Activated naive CD8-positive, alpha-beta T cell treated with anti-CD3 and anti-CD28 coated beads for 36 hours (primary cell): ENCODE data around the gene POLE2. TPM values are rescaled to one million over a fixed set of nuclear protein-coding genes. Genes with fewer than 3 reads are reported as not detected.
"Not testable (repeated sequence)": the region's sequence is repeated elsewhere in the genome, so short reads cannot be mapped to it uniquely, and the experiment has no call there.

Source experiments
- DNase-seq: peaks from one replicate; pipeline ENCODE4 v3.0.0; 2021
- H3K27ac Mint-ChIP-seq: one replicate; pipeline ENCODE4 v1.8.0; 2022; ENCODE audit warnings: mild to moderate bottlenecking, moderate library complexity, mixed read lengths
- H3K27me3 Mint-ChIP-seq: one replicate; pipeline ENCODE4 v1.8.0; 2022; ENCODE audit warnings: mild to moderate bottlenecking, mixed read lengths
- H3K36me3 Mint-ChIP-seq: one replicate; pipeline ENCODE4 v1.8.0; 2021; ENCODE audit warnings: mild to moderate bottlenecking, mixed read lengths
- H3K4me1 Mint-ChIP-seq: one replicate; pipeline ENCODE4 v1.8.0; 2021; ENCODE audit warnings: mixed read lengths
- H3K4me3 Mint-ChIP-seq: one replicate; pipeline ENCODE4 v1.8.0; 2022; ENCODE audit warnings: mild to moderate bottlenecking, moderate library complexity, mixed read lengths
- H3K9me3 Mint-ChIP-seq: one replicate; pipeline ENCODE4 v1.8.0; 2022; ENCODE audit warnings: mixed read lengths
- total RNA-seq, 2 experiments: library from RNA; stranded (reverse); gene quantifications; one replicate each; pipeline ENCODE4 v1.2.3, GENCODE V29; 2021

Gene POLE2
- total RNA-seq, 2 experiments from 2014 or later, result 33.6 to 37.2 TPM

DNA sequence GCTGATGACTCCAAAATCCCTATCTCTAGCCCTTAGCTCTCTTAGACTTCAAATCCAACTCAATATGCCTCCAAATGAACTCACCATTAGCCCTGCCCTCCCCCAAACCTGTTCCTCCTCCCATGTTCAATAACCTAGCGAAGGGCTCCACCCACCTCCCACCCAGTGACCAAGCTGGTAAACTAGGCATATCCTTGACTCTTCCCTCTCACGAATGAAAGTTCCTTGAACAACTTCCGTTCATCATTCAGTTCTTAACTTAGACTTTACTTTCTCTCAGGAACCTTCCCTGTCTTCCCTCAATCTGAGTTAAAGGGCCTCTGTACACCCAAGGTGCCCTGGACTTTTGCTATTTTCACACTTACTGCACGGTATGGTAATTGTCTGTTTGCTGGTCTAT is 3.0 kb upstream of the POLE2 start:
- Mint-ChIP-seq H3K9me3 (no peaks in the 10 kb centered on the region), H3K4me1 (peaks cover 39% of the 10 kb centered on the region), H3K27me3 (no peaks in the 10 kb centered on the region), H3K36me3 (peaks cover 14% of the 10 kb centered on the region), H3K27ac (no peak overlapping the region), H3K4me3 (no peak overlapping the region)
- no peak for DNase-seq

GRCh38 chr14:49688701-49689030 is 652 bp upstream of the POLE2 start:
- DNase-seq, result no peak
- peak overlapping the region; percentile 89 for H3K4me3 Mint-ChIP-seq
- peaks cover 30% of the 10 kb centered on the region for H3K4me1 Mint-ChIP-seq
- H3K27ac Mint-ChIP-seq, result peak overlapping the region; percentile 90
- no peaks in the 10 kb centered on the region for H3K9me3 Mint-ChIP-seq
- peaks cover 23% of the 10 kb centered on the region for H3K36me3 Mint-ChIP-seq
- H3K27me3 Mint-ChIP-seq, result no peaks in the 10 kb centered on the region

- Mint-ChIP-seq H3K27me3 (no peaks in the 10 kb centered on the region), H3K9me3 (no peaks in the 10 kb centered on the region), H3K27ac (no peak overlapping the region), H3K4me3 (peak overlapping the region; percentile 89), H3K4me1 (peaks cover 21% of the 10 kb centered on the region), H3K36me3 (peaks cover 32% of the 10 kb centered on the region)
- no peak for DNase-seq
Observed at GRCh38 chr14:49686425-49686824, 1.6 kb downstream of the POLE2 start.

DNA sequence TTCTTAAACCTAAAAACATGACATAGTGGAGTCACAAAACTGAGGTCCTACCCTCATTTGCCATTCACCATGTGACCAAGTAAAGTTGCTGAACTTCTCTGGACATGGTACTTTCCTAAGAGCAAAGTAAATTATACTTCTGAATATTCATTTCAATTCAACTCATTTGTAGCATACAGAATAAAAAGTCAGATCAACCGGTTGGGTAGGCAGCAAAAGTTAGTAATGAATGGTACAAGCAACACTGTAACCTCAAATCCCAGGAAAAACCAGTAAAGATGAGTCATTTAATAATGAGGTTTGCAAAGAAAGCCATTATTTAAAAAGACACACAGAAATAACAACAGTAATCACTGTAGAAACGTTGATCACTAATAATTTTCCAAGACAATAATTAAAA is 8.7 kb downstream of the POLE2 start:
- Mint-ChIP-seq H3K27me3 (no peaks in the 10 kb centered on the region), H3K36me3 (peaks cover 55% of the 10 kb centered on the region), H3K4me1 (peaks cover 4% of the 10 kb centered on the region), H3K9me3 (no peaks in the 10 kb centered on the region), H3K27ac (no peak overlapping the region), H3K4me3 (no peak overlapping the region)
- no peak for DNase-seq

- H3K9me3 Mint-ChIP-seq, result no peaks in the 10 kb centered on the region
- H3K4me3 Mint-ChIP-seq, result no peak overlapping the region
- DNase-seq, result no peak
- H3K27me3 Mint-ChIP-seq, result no peaks in the 10 kb centered on the region
- H3K4me1 Mint-ChIP-seq, result peaks cover 4% of the 10 kb centered on the region
- peaks cover 64% of the 10 kb centered on the region for H3K36me3 Mint-ChIP-seq
- H3K27ac Mint-ChIP-seq, result no peak overlapping the region
Observed at GRCh38 chr14:49677643-49678042, 10.4 kb downstream of the POLE2 start.

DNA sequence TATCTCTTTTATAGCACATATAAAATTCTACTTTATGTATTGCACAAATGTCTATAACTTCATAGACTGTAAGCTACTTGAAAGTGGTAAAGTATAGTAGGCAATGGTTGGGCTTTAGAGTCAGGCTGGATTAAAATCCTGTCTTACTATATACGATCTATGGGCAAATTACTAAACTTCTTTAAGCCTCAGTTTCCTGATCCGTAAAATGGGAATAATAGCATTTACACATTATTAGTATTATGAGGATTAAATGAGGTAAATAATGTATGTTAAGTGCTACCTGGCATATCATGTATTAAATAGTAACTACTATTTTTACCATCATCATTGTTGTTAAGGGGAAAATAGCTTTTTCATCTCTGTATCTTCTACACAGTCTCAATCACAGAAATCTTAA is 14.4 kb downstream of the POLE2 start:
- Mint-ChIP-seq H3K27ac (no peak overlapping the region), H3K27me3 (no peaks in the 10 kb centered on the region), H3K9me3 (no peaks in the 10 kb centered on the region), H3K36me3 (peaks cover 54% of the 10 kb centered on the region), H3K4me1 (peaks cover 3% of the 10 kb centered on the region), H3K4me3 (no peak overlapping the region)
- no peak for DNase-seq

- H3K27me3 Mint-ChIP-seq, result no peaks in the 10 kb centered on the region
- H3K4me3 Mint-ChIP-seq, result no peak overlapping the region
Observed at GRCh38 chr14:49670475-49670874, 17.5 kb downstream of the POLE2 start.

GRCh38 chr14:49659526-49660455 is 28.2 kb downstream of the POLE2 start:
- Mint-ChIP-seq H3K27ac (no peak overlapping the region), H3K9me3 (no peaks in the 10 kb centered on the region), H3K4me1 (no peaks in the 10 kb centered on the region), H3K36me3 (peaks cover 16% of the 10 kb centered on the region), H3K4me3 (no peak overlapping the region), H3K27me3 (no peaks in the 10 kb centered on the region)
- DNase-seq, result no peak

More at GRCh38 chr14:49670475-49670874, 17.5 kb downstream of the POLE2 start:
- DNase-seq, result no peak
- no peak overlapping the region for H3K27ac Mint-ChIP-seq
- H3K4me1 Mint-ChIP-seq, result peaks cover 3% of the 10 kb centered on the region
- H3K36me3 Mint-ChIP-seq, result peaks cover 41% of the 10 kb centered on the region
- H3K9me3 Mint-ChIP-seq, result no peaks in the 10 kb centered on the region

DNA sequence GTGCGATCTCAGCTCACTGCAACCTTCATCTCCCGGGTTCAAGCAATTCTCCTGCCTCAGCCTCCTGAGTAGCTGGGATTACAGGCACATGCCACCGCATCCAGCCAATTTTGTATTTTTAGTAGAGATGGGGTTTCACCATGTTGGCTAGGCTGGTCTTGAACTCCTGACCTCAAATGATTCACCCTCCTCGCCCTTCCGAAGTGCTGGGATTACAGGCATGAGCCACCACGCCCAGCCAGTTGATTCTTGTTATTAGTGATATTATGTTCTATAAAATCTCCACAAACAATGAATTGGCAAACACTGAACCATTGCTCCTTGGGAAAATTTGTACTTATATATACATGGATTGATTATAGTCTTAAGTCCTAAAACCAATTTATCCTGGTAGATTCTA is 30.5 kb downstream of the POLE2 start:
- not testable (repeated sequence) for H3K27ac Mint-ChIP-seq, H3K4me1 Mint-ChIP-seq, H3K4me3 Mint-ChIP-seq, H3K9me3 Mint-ChIP-seq, DNase-seq, H3K27me3 Mint-ChIP-seq
- H3K36me3 Mint-ChIP-seq, result peaks cover 16% of the 10 kb centered on the region

- Mint-ChIP-seq H3K9me3 (no peaks in the 10 kb centered on the region), H3K27me3 (no peaks in the 10 kb centered on the region), H3K4me1 (no peaks in the 10 kb centered on the region), H3K27ac (no peak overlapping the region), H3K4me3 (no peak overlapping the region), H3K36me3 (peaks cover 12% of the 10 kb centered on the region)
- DNase-seq, result no peak
Observed at GRCh38 chr14:49654511-49654910, 33.5 kb downstream of the POLE2 start.

DNA sequence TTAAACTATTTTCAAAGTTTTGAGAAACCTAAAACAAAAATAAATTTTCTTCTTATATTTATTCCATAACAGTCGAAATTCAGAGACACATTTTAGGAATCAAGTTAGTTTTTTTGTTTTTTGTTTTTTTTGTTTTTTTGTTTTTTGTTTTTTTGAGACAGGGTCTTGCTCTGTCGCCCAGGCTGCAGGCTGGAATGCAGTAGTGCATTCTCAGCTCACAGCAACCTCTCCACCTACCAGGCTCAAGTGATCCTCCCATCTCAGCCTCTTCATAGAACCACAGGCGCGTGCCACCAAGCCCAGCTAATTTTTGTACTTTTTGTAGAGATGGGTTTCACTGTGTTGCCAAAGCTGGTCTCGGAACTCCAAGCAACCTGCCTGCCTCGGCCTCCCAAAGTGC is 34.5 kb downstream of the POLE2 start:
- no peak overlapping the region for H3K27ac Mint-ChIP-seq
- no peaks in the 10 kb centered on the region for H3K27me3 Mint-ChIP-seq
- H3K9me3 Mint-ChIP-seq, result no peaks in the 10 kb centered on the region
- peaks cover 12% of the 10 kb centered on the region for H3K36me3 Mint-ChIP-seq
- no peaks in the 10 kb centered on the region for H3K4me1 Mint-ChIP-seq
- no peak for DNase-seq
- H3K4me3 Mint-ChIP-seq, result no peak overlapping the region

DNA sequence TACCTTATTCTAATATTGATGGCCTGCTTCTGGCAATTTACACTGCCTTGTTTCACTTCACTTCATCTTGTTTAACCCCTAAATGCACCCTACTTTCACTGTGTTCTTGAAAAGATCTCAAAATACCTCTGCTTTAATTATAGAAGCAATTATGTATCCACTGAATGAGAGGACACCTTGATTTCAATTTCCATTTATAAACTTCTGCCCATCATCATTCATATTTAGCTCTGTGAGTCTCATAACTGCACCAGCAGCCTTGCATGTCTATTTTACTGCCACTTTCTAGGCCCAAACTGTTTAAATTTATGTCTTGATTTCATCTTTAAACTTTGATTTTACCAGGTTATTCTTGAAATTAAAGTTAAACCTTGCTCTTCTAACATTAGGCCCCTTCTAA is 45.9 kb downstream of the POLE2 start:
- no peak for DNase-seq
- Mint-ChIP-seq H3K27ac (peak overlapping the region; percentile 65), H3K36me3 (peaks cover 39% of the 10 kb centered on the region)

GRCh38 chr14:49641697-49642129 is 46.3 kb downstream of the POLE2 start:
- Mint-ChIP-seq H3K27ac (peak overlapping the region; percentile 65), H3K27me3 (no peaks in the 10 kb centered on the region), H3K4me1 (peaks cover 42% of the 10 kb centered on the region), H3K4me3 (no peak overlapping the region), H3K9me3 (no peaks in the 10 kb centered on the region), H3K36me3 (peaks cover 39% of the 10 kb centered on the region)
- DNase-seq, result no peak

More for the DNA sequence above, 45.9 kb downstream of the POLE2 start:
- peaks cover 40% of the 10 kb centered on the region for H3K4me1 Mint-ChIP-seq
- no peaks in the 10 kb centered on the region for H3K27me3 Mint-ChIP-seq
- no peak overlapping the region for H3K4me3 Mint-ChIP-seq
- no peaks in the 10 kb centered on the region for H3K9me3 Mint-ChIP-seq

DNA sequence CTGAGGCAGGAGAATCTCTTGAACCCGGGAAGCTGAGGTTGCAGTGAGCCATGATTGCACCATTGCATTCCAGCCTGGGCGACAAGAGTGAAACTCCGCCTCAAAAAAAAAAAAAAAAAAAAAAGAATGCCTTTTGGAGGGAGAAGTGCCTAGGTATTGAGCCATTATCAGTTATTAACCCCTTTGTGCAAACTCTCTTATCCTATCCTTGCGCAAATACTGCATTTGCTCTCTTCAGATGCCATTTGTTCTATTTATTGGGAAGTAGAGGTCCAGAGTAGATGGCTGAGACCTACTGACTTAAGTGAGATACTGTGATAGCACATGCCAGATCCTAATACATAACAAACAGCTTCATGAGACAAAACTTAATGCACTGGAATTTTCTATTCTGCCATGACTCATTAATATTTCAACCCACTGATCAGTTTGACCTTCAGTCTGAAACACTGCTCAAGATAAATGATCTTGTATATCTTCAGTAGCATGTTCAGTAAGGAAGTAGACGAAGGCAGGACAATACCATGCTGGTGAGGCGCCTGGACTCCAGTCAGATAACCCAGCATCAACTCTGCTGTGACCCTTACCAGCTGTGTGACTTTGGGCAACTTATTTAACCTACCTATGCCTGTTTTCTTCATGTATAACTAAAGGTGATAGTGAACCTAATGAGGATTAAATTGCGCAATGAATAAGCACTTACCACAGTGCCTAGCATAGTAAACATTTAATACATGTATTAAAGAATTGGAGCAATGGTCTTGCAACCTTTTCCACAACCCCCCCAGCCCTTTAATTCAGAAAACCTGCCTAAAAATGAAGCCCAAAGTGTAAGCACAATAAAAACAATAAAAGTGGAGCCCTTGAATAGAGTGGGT is 47.2 kb downstream of the POLE2 start:
- H3K36me3 Mint-ChIP-seq, result peaks cover 46% of the 10 kb centered on the region
- peak overlapping the region; percentile 1 for H3K27ac Mint-ChIP-seq
- H3K27me3 Mint-ChIP-seq, result no peaks in the 10 kb centered on the region
- DNase-seq, result no peak
- H3K4me3 Mint-ChIP-seq, result no peak overlapping the region
- H3K9me3 Mint-ChIP-seq, result no peaks in the 10 kb centered on the region
- H3K4me1 Mint-ChIP-seq, result peaks cover 49% of the 10 kb centered on the region

- no peaks in the 10 kb centered on the region for H3K27me3 Mint-ChIP-seq
- H3K4me1 Mint-ChIP-seq, result peaks cover 49% of the 10 kb centered on the region
- H3K36me3 Mint-ChIP-seq, result peaks cover 57% of the 10 kb centered on the region
- no peaks in the 10 kb centered on the region for H3K9me3 Mint-ChIP-seq
- no peak for DNase-seq
- H3K4me3 Mint-ChIP-seq, result no peak overlapping the region
- peak overlapping the region; percentile 39 for H3K27ac Mint-ChIP-seq
Observed at GRCh38 chr14:49637534-49638078, 50.4 kb downstream of the POLE2 start.
